BLaER1 treated with 17β-estradiol and CSF1 and Interleukin-3, amounts not matched to agents 10 nM and 100 nM (cell line): Measurements from ENCODE around the gene AP3B1.

Source experiments
- H3K27ac ChIP-seq, 11 experiments: shearing (Covaris generic); formaldehyde crosslinking; 2 replicates each; pipeline ENCODE4 v1.8.1; 2022
- H3K27me3 ChIP-seq, 11 experiments: shearing (Covaris generic); formaldehyde crosslinking; 2 replicates each; pipeline ENCODE4 v1.8.1; 2022
- H3K36me3 ChIP-seq, 11 experiments: shearing (Covaris generic); formaldehyde crosslinking; 2 replicates each; pipeline ENCODE4 v1.8.1; 2022
- H3K4me1 ChIP-seq, 10 experiments: shearing (Covaris generic); formaldehyde crosslinking; 2 replicates each; pipeline ENCODE4 v1.8.1; 2022
- H3K4me2 ChIP-seq, 11 experiments: shearing (Covaris generic); formaldehyde crosslinking; 2 replicates each; pipeline ENCODE4 v1.8.1; 2022
- H3K4me3 ChIP-seq, 10 experiments: shearing (Covaris generic); formaldehyde crosslinking; 2 replicates each; pipeline ENCODE4 v1.8.1; 2022
- H3K9ac ChIP-seq, 11 experiments: shearing (Covaris generic); formaldehyde crosslinking; 2 replicates each; pipeline ENCODE4 v1.8.1; 2022
- H3K9me3 ChIP-seq, 11 experiments: shearing (Covaris generic); formaldehyde crosslinking; replicated peaks in 1 of 11; 2 replicates each; pipeline ENCODE4 v1.8.1; 2022
- H4K20me1 ChIP-seq, 11 experiments: shearing (Covaris generic); formaldehyde crosslinking; 2 replicates each; pipeline ENCODE4 v1.8.1; 2022
- Cebpa-rat ChIP-seq, 11 experiments: shearing (Covaris generic); IDR thresholded peaks; 2 replicates each; pipeline ENCODE4 v1.8.1; 2022

The AP3B1 gene, protein sequence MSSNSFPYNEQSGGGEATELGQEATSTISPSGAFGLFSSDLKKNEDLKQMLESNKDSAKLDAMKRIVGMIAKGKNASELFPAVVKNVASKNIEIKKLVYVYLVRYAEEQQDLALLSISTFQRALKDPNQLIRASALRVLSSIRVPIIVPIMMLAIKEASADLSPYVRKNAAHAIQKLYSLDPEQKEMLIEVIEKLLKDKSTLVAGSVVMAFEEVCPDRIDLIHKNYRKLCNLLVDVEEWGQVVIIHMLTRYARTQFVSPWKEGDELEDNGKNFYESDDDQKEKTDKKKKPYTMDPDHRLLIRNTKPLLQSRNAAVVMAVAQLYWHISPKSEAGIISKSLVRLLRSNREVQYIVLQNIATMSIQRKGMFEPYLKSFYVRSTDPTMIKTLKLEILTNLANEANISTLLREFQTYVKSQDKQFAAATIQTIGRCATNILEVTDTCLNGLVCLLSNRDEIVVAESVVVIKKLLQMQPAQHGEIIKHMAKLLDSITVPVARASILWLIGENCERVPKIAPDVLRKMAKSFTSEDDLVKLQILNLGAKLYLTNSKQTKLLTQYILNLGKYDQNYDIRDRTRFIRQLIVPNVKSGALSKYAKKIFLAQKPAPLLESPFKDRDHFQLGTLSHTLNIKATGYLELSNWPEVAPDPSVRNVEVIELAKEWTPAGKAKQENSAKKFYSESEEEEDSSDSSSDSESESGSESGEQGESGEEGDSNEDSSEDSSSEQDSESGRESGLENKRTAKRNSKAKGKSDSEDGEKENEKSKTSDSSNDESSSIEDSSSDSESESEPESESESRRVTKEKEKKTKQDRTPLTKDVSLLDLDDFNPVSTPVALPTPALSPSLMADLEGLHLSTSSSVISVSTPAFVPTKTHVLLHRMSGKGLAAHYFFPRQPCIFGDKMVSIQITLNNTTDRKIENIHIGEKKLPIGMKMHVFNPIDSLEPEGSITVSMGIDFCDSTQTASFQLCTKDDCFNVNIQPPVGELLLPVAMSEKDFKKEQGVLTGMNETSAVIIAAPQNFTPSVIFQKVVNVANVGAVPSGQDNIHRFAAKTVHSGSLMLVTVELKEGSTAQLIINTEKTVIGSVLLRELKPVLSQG

DNA sequence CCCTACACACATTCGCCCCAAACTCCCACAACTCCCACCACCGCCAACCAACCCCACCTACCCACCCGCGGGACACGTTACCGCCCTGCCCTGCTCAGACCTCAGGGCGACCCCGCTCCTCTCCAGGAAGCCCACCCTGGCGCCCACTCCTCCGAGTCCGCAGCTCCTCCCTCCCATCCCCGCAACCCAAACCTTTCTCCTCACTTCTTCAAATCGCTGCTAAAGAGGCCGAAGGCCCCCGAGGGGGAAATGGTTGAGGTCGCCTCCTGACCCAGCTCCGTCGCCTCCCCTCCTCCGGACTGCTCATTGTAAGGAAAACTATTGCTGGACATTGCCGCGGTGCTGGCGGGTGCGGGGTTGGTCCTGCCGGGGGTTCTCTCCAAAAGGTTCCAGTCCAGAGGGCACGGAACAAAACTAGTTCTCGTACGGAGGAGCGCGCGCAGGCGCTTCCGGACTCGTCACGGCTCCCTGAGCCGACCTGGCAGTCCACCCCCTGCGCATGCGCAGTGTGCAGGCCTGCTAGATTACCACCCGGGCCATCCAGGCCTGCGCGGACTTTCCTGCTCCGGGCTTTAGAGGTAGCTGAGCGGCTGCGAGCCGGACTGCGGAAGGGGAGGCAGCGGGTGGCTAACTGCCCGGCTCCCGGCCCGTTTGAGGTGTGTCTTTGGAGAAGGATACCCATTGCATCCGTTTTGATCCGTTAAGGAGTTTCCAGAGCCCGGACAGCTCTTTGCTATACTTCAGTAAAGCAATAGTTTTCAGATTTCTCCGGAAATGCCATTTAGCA lies at the start of gene AP3B1:
TSS of gene AP3B1 (minus strand) at position 451 of the 787 bp plus-strand sequence. CDS start at position 332, 119 bp downstream.
- no peak for TF ChIP-seq Cebpa-rat (IDR thresholded peaks at IDR 0.05)
- no peaks in the 10 kb centered on the region for H3K9me3 ChIP-seq
- peaks cover 25 to 48% (median 41%) of the 10 kb centered on the region in 10 experiments for H3K4me1 ChIP-seq

DNA sequence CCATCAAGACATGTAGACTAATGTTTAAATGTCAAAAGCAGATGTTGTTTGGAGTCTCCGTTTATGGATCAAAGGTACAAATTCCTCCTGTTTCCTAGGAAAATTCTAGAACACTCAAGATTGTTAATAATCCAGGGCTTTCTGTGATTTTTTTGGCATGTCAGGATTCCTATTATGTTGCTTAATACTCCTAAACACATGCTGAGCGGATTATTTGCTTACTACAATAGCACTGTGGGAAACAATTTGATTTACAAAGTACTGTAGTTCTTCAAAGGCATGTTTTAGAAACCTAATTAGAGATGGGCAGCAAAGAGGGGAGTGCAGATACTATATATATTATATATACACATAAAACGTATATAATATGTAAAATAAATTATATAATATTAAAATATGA lies 46.9 kb upstream of the AP3B1 start:
- H3K27me3 ChIP-seq = no peaks in the 10 kb centered on the region
- H3K36me3 ChIP-seq = no peaks in the 10 kb centered on the region
- H3K4me3 ChIP-seq = no peak overlapping the region
- no peak overlapping the region for H3K9ac ChIP-seq
- peaks cover 0 to 30% (median 2%) of the 10 kb centered on the region in 10 experiments; a peak in 10 of 20 replicates for H3K4me1 ChIP-seq
- H3K9me3 ChIP-seq = peaks cover 9 to 17% (median 15%) of the 10 kb centered on the region in 11 experiments
- no peak overlapping the region for H3K27ac ChIP-seq
- no peaks in the 10 kb centered on the region for H4K20me1 ChIP-seq
- TF ChIP-seq Cebpa-rat (IDR thresholded peaks at IDR 0.05) = no peak
- no peak overlapping the region for H3K4me2 ChIP-seq

More for the DNA sequence above, at the start of gene AP3B1:
- peak within 1 kb of the TSS; percentile 75 to 99 (median 84) for H3K4me3 ChIP-seq
- H3K4me2 ChIP-seq = peak within 1 kb of the TSS; percentile 83 to 100 (median 96)
- H3K27me3 ChIP-seq = peaks cover 0 to 6% (median 5%) of the 10 kb centered on the region in 11 experiments; a peak in 10 of 22 replicates
- H3K36me3 ChIP-seq = peaks cover 0 to 11% (median 0%) of the 10 kb centered on the region in 11 experiments; a peak in 5 of 22 replicates
- H4K20me1 ChIP-seq = peaks cover 0 to 23% (median 5%) of the 10 kb centered on the region in 11 experiments; a peak in 10 of 22 replicates
- H3K9ac ChIP-seq = peak within 1 kb of the TSS; percentile 81 to 96 (median 90)
- H3K27ac ChIP-seq = peak within 1 kb of the TSS; percentile 77 to 95 (median 88)

DNA sequence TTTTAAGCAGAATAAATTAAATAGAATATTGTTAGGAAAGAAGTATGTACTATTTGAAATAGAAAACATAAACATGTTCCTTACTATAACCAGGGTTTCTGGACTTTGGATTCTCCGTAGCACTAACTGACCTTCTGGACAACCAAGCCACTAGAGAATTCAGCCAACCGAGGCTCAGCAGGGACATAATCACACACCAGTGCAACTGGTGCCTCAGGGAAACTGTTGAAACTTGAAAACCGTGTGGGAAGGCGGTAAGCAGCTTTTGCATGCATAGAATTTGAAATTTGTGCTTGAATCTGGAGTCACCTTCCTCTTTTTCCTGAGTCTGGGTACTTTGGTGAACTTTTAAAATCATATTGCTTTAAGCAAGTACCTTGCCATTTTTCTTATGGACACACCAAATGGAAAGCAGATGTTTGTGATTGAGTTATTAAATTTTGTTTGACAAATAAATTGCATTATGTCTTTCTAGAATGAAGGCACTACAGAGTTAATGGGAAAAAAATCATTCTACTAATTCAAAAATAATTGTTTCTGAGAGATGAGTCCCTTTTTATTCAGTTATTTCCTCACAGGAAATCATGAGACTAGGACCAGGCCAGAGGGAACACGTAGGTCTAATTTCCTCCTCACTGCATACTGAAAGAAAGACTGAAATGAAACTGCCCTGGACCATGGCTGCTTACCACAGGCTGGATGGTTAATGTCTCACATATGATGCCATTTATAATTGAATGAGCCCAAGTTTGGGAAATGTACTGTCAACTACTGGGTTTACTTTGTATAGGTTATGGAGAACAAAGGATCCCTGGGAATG lies 45.3 kb upstream of the AP3B1 start:
- H3K9me3 ChIP-seq = peaks cover 9 to 17% (median 15%) of the 10 kb centered on the region in 11 experiments
- peaks cover 0 to 21% (median 0%) of the 10 kb centered on the region in 10 experiments; a peak in 7 of 20 replicates for H3K4me1 ChIP-seq

DNA sequence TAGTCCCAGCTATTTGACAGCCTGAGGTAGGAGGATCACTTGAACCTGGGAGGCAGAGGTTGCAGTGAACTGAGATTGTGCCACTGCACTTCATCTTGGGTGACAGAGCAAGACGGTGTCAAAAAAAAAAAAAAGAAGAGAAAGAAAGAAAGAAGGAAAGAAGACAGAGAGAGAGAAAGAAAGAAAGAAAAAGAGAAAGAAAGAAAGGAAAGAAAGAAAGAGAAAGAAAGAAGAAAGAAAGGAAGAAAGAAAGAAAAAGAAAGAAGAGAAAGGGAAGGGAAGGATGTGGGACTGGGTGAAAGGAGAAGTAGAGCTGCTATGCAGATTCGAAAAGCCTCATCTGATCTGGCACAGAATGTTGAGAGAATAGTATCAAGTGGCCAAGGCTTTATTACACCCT lies 42.2 kb upstream of the AP3B1 start:
- no peak overlapping the region for H3K9ac ChIP-seq

More for the DNA sequence above, 45.3 kb upstream of the AP3B1 start:
- peak overlapping the region in 5 of 11 experiments; percentile 1 to 71 (median 20); a peak in 6 of 22 replicates for H3K4me2 ChIP-seq
- no peaks in the 10 kb centered on the region for H4K20me1 ChIP-seq
- no peak overlapping the region for H3K4me3 ChIP-seq
- H3K9ac ChIP-seq = no peak overlapping the region
- H3K27me3 ChIP-seq = no peaks in the 10 kb centered on the region
- TF ChIP-seq Cebpa-rat (IDR thresholded peaks at IDR 0.05) = no peak
- no peaks in the 10 kb centered on the region for H3K36me3 ChIP-seq
- peak overlapping the region in 3 of 11 experiments; percentile 31 to 56 (median 50); a peak in 5 of 22 replicates for H3K27ac ChIP-seq

DNA sequence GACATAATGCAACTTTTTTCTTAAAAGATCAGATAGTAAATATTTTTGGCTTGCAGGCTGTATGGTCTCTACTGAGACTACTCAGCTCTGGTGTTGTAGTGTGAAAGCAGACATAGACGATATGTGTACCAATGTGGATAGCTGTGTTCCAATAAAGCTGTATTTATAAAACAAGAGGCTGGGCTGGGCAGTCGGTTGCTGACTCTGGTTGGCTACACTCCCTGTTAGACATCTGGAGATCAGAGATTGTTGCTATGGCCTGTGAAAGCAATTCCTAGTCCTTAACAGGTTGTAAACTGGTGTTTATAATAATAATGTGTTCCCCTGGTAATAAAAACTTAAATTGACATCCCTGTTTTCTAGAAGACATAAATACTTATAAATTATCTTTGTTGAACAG lies 41.5 kb upstream of the AP3B1 start:
- no peaks in the 10 kb centered on the region for H3K36me3 ChIP-seq
- H3K9ac ChIP-seq = no peak overlapping the region
- H3K4me2 ChIP-seq = no peak overlapping the region
- H3K4me3 ChIP-seq = no peak overlapping the region
- no peaks in the 10 kb centered on the region for H3K27me3 ChIP-seq
- no peaks in the 10 kb centered on the region for H4K20me1 ChIP-seq
- H3K27ac ChIP-seq = no peak overlapping the region
- H3K9me3 ChIP-seq = peaks cover 9 to 17% (median 15%) of the 10 kb centered on the region in 11 experiments
- peaks cover 0 to 21% (median 0%) of the 10 kb centered on the region in 10 experiments; a peak in 7 of 20 replicates for H3K4me1 ChIP-seq
- TF ChIP-seq Cebpa-rat (IDR thresholded peaks at IDR 0.05) = no peak

More for the DNA sequence above, 42.2 kb upstream of the AP3B1 start:
- Histone ChIP-seq H3K27me3 (no peaks in the 10 kb centered on the region), H3K4me1 (peaks cover 0 to 21% (median 0%) of the 10 kb centered on the region in 10 experiments; a peak in 7 of 20 replicates), H3K36me3 (no peaks in the 10 kb centered on the region), H3K9me3 (peaks cover 9 to 17% (median 15%) of the 10 kb centered on the region in 11 experiments), H3K4me2 (no peak overlapping the region), H3K4me3 (no peak overlapping the region), H3K27ac (no peak overlapping the region), H4K20me1 (no peaks in the 10 kb centered on the region)
- TF ChIP-seq Cebpa-rat (IDR thresholded peaks at IDR 0.05) = no peak

DNA sequence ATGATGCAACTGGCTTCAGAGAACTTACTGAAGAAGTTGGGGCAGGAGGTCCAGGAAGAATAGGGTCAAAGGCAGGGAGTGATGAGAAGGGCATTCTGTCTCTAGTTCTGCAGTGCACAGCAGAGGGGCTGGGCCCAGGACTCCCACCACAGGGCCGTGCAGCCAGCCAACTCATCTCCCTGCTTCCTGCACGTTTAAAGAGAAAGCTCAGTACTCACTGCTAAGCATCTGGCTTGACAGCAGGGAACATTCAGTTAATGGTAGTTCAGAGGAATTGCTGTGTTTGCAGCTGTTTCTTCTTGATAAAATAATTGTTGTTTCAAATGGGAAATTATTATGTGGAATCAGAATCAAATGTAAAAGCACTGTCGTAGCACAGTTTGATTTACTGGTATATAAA lies 40.3 kb upstream of the AP3B1 start:
- Histone ChIP-seq H3K27me3 (no peaks in the 10 kb centered on the region), H3K9ac (no peak overlapping the region), H4K20me1 (no peaks in the 10 kb centered on the region), H3K4me3 (no peak overlapping the region), H3K4me2 (no peak overlapping the region), H3K27ac (no peak overlapping the region), H3K9me3 (peaks cover 9 to 17% (median 15%) of the 10 kb centered on the region in 11 experiments), H3K4me1 (peaks cover 0 to 11% (median 0%) of the 10 kb centered on the region in 10 experiments; a peak in 6 of 20 replicates), H3K36me3 (no peaks in the 10 kb centered on the region)
- TF ChIP-seq Cebpa-rat (IDR thresholded peaks at IDR 0.05) = no peak

DNA sequence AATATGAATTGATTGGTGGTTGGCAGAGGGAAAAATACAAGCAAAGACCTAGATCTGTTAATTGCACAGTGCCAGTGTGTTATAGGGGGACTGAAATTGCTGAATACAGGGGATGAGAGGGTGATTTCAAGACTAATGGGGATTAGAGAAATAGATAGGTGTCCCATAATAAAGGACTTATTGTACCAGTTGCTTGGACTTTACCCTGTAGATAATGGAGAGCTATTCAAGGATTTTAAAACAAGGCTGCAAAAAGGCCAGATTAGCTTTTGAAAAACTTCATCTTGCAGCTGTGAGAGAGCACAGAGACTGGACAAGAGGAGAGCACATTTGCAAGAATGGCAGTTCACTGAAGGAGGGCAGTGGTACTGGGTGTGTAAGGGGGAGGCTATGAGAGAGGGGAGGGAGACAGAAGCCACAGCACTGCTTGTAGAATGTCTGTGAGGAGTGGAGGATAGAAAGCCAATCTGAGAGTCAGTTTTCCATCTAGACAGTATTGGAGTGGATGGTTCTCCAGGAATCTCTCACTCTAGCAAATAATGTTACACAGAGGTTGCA lies 37.1 kb upstream of the AP3B1 start:
- no peaks in the 10 kb centered on the region for H3K9me3 ChIP-seq
- peaks cover 0 to 7% (median 0%) of the 10 kb centered on the region in 10 experiments; a peak in 2 of 20 replicates for H3K4me1 ChIP-seq
- no peak for TF ChIP-seq Cebpa-rat (IDR thresholded peaks at IDR 0.05)
- no peak overlapping the region for H3K27ac ChIP-seq
- no peak overlapping the region for H3K9ac ChIP-seq
- no peaks in the 10 kb centered on the region for H3K36me3 ChIP-seq
- no peaks in the 10 kb centered on the region for H3K27me3 ChIP-seq
- H3K4me3 ChIP-seq = no peak overlapping the region
- H3K4me2 ChIP-seq = no peak overlapping the region
- H4K20me1 ChIP-seq = no peaks in the 10 kb centered on the region
